ENCODE results near the gene STUB1.

STUB1 gene

GRCh38 chr16:714558-715476 lies 34.6 kb downstream of the STUB1 start, which contains the start of gene METRN:
Gene METRN, plus strand, starts transcription at chr16:715118. Its CDS starts 172 bp downstream, at chr16:715290.
- DNase-seq, result peak; percentile 80 to 88 (median 84)

GRCh38 chr16:715477-716199 lies 35.4 kb downstream of the STUB1 start:
- no peak for DNase-seq

GRCh38 chr16:716200-716568 lies 36.0 kb downstream of the STUB1 start:
- DNase-seq, result no peak

GRCh38 chr16:716768-717325 lies 36.6 kb downstream of the STUB1 start:
- DNase-seq, result no peak

- no peak for DNase-seq
Measured at GRCh38 chr16:717450-718245, 37.4 kb downstream of the STUB1 start.

- DNase-seq, result no peak
Measured at GRCh38 chr16:718389-718788, 38.2 kb downstream of the STUB1 start.

- DNase-seq, result no peak
Measured at GRCh38 chr16:718922-719321, 38.7 kb downstream of the STUB1 start.

GRCh38 chr16:719815-720446 lies 39.7 kb downstream of the STUB1 start:
- peak in 1 of 5 donors; percentile 30 for DNase-seq

GRCh38 chr16:720447-720989 lies 40.3 kb downstream of the STUB1 start:
- peak in 1 of 5 donors; percentile 31 for DNase-seq

- peak; percentile 48 to 77 (median 67) for DNase-seq
Measured at GRCh38 chr16:720990-721764, 41.0 kb downstream of the STUB1 start, which contains the start of gene ANTKMT. Gene ANTKMT, plus strand, starts transcription at chr16:721146. Its CDS starts 129 bp downstream, at chr16:721275.

GRCh38 chr16:721765-722540 lies 41.7 kb downstream of the STUB1 start:
- DNase-seq, result peak in 1 of 5 donors; percentile 24

- no peak for DNase-seq
Measured at GRCh38 chr16:722835-723633, 42.8 kb downstream of the STUB1 start.

- DNase-seq, result no peak
Measured at GRCh38 chr16:723695-724094, 43.5 kb downstream of the STUB1 start.

GRCh38 chr16:724188-725040 lies 44.2 kb downstream of the STUB1 start:
- DNase-seq, result no peak

GRCh38 chr16:725041-725376 lies 44.8 kb downstream of the STUB1 start:
- DNase-seq, result no peak

GRCh38 chr16:725463-726187 lies 45.4 kb downstream of the STUB1 start:
- DNase-seq, result no peak

- DNase-seq, result no peak
Measured at GRCh38 chr16:726188-726437, 45.9 kb downstream of the STUB1 start.
